ENCODE data around the gene NPTX1. TPM values are rescaled to one million over a fixed set of nuclear protein-coding genes. Genes with fewer than 3 reads are reported as not detected.

The NPTX1 gene, protein sequence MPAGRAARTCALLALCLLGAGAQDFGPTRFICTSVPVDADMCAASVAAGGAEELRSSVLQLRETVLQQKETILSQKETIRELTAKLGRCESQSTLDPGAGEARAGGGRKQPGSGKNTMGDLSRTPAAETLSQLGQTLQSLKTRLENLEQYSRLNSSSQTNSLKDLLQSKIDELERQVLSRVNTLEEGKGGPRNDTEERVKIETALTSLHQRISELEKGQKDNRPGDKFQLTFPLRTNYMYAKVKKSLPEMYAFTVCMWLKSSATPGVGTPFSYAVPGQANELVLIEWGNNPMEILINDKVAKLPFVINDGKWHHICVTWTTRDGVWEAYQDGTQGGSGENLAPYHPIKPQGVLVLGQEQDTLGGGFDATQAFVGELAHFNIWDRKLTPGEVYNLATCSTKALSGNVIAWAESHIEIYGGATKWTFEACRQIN
- total RNA-seq = under 1 TPM; 0.56 to 0.68 TPM

DNA sequence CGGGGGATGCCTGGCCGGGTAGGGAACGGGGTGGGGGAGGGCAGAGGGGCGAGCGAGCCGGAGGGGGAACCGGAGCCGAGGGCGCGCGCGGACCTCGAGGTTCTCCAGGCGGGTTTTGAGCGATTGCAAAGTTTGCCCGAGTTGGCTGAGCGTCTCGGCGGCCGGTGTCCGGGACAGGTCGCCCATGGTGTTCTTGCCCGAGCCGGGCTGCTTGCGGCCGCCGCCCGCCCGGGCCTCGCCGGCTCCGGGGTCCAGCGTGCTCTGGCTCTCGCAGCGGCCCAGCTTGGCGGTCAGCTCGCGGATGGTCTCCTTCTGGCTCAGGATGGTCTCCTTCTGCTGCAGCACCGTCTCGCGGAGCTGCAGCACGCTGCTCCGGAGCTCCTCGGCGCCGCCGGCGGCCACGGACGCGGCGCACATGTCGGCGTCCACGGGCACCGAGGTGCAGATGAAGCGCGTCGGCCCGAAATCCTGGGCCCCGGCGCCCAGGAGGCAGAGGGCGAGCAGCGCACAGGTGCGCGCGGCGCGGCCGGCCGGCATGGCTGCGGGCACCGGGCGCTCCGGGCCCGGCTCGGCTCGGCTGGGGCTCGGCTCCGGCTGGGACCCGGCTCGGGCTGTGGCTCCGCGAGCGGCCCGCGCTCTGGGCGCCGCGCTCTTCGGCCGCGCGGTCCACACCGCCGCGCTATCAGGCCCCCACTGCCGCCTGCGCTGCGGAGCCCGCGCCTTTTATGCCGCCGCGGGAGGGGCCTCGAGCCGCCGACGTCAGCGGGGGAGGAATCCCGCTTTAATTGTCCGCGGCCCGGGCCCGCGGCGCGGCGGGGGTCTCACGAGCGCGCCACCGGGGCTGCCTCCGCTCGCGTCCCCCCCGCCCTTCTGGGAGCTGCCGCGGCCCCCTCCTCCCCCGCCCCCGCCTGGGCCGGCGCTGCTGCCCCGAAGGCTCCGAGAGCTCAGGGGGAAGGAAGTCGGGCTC lies at the start of gene NPTX1:
TSS of gene NPTX1 (minus strand) at position 698 of the 967 bp plus-strand sequence. CDS start at position 537, 161 bp downstream.
- H3K27me3 ChIP-seq (replicated peaks; ENCODE audit: insufficient read depth) = peaks cover 44% of the 10 kb centered on the region
- no peak within 1 kb of the TSS for H3K27ac ChIP-seq
- ATAC-seq (ENCODE audit: insufficient number of reproducible peaks, low FRiP score, low read depth) (no peak), DNase-seq (ENCODE audit: low spot score) (no peak)
- peaks cover 43 to 49% of the 10 kb centered on the region in 2 donors for H3K4me1 ChIP-seq (ENCODE audit: control insufficient read depth in 1 of 2, low read depth in 2 of 2)
- H3K4me3 ChIP-seq = peak within 1 kb of the TSS; percentile 61
- no peaks in the 10 kb centered on the region for H3K9me3 ChIP-seq
- TF ChIP-seq, protein P1, sequence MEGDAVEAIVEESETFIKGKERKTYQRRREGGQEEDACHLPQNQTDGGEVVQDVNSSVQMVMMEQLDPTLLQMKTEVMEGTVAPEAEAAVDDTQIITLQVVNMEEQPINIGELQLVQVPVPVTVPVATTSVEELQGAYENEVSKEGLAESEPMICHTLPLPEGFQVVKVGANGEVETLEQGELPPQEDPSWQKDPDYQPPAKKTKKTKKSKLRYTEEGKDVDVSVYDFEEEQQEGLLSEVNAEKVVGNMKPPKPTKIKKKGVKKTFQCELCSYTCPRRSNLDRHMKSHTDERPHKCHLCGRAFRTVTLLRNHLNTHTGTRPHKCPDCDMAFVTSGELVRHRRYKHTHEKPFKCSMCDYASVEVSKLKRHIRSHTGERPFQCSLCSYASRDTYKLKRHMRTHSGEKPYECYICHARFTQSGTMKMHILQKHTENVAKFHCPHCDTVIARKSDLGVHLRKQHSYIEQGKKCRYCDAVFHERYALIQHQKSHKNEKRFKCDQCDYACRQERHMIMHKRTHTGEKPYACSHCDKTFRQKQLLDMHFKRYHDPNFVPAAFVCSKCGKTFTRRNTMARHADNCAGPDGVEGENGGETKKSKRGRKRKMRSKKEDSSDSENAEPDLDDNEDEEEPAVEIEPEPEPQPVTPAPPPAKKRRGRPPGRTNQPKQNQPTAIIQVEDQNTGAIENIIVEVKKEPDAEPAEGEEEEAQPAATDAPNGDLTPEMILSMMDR (IDR thresholded peaks at IDR 0.05) = no peak
- H3K36me3 ChIP-seq = no peaks in the 10 kb centered on the region

DNA sequence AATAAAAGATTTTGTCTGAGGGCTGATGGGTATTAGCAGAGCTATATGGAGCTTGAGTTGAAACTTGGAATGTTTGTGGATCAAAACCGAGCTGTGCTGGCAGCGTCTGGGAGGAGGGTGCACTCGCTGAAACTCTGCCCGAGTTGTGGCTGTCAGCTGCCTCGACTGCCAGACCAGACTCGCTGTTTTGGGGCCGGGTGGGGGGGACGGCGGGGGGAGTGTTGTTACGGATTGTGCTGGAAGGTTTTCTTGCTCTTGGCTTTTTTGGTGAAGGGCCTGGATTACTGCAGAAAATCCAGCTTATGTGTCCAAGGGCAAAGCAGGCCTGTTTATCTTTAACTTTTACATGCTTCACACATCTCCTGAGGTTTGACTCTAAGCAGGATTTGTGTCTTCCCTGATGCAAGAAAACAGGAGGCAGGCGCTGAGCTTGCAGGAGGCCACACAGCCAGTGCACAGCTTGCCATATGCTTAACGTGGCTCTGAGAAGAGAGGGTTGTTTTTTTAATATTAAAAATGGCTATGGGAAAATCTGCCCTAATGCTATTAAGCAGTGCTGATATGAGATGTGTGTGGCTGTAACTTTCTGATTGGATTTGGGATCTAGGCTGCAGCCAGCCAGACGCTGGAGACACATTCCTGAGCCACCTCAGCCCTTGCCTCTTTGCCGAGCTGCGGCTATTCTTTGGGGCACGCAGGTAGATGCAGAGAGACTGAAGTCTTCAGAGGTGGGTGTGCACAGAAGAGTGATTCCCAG lies 47.7 kb upstream of the NPTX1 start:
- TF ChIP-seq, protein P1 (IDR thresholded peaks at IDR 0.05) = no peak
- Histone ChIP-seq H3K36me3 (no peaks in the 10 kb centered on the region), H3K9me3 (no peaks in the 10 kb centered on the region), H3K27me3 (replicated peaks; ENCODE audit: insufficient read depth) (no peaks in the 10 kb centered on the region), H3K4me3 (no peak overlapping the region), H3K27ac (no peak overlapping the region), H3K4me1 (ENCODE audit: control insufficient read depth in 1 of 2, low read depth in 2 of 2) (no peaks in the 10 kb centered on the region)
- ATAC-seq (ENCODE audit: insufficient number of reproducible peaks, low FRiP score, low read depth) = no peak
- DNase-seq (ENCODE audit: low spot score) = no peak

DNA sequence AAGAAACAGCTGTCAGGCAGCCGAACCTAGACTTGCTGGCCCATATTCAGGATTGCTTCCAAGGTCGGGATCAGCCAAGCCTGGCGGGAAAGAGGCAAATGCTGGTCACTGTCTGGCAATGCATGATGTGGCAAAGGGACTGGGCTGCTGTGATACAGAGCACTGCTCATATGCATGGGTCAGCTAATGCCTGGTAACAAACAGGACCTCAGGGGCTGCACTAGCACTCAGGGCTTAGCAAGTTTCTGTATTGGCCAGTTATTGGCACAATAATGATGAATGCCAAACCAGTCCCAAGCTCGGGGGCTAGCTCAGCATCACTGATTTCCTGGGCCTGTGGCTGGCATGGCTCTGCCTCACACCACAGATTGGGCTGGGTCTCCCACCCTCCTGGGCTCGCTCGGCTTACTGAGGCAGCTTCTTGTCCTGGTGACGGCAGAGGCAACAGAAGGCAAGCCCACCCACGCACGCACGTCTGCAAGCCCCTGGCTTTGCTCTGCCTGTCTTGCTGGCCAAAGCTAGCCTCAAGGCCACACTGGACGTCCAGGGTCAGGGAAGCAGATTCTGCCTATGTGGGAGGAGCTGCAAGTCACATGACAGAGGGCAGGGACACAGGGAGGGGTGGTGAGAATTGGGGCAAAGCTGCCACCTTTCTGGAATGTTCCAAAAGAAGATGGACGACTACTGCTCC lies 46.8 kb upstream of the NPTX1 start:
- H3K36me3 ChIP-seq = no peaks in the 10 kb centered on the region
- no peaks in the 10 kb centered on the region for H3K9me3 ChIP-seq
- no peak for DNase-seq (ENCODE audit: low spot score)
- no peak overlapping the region for H3K27ac ChIP-seq
- no peaks in the 10 kb centered on the region for H3K27me3 ChIP-seq (replicated peaks; ENCODE audit: insufficient read depth)
- no peak overlapping the region for H3K4me3 ChIP-seq
- H3K4me1 ChIP-seq (ENCODE audit: control insufficient read depth in 1 of 2, low read depth in 2 of 2) = no peaks in the 10 kb centered on the region
- TF ChIP-seq, protein P1 (IDR thresholded peaks at IDR 0.05) = no peak
- no peak for ATAC-seq (ENCODE audit: insufficient number of reproducible peaks, low FRiP score, low read depth)

GRCh38 chr17:80520810-80521455 lies 44.5 kb upstream of the NPTX1 start:
- no peaks in the 10 kb centered on the region for H3K9me3 ChIP-seq
- no peaks in the 10 kb centered on the region for H3K36me3 ChIP-seq
- ATAC-seq (ENCODE audit: insufficient number of reproducible peaks, low FRiP score, low read depth) (no peak), DNase-seq (ENCODE audit: low spot score) (no peak)
- H3K27me3 ChIP-seq (replicated peaks; ENCODE audit: insufficient read depth) = no peaks in the 10 kb centered on the region
- no peak overlapping the region for H3K27ac ChIP-seq
- TF ChIP-seq, protein P1 (IDR thresholded peaks at IDR 0.05) = no peak
- no peaks in the 10 kb centered on the region for H3K4me1 ChIP-seq (ENCODE audit: control insufficient read depth in 1 of 2, low read depth in 2 of 2)
- H3K4me3 ChIP-seq = no peak overlapping the region

Measured in thoracic aorta (tissue), 2 donors.